ENCODE measurements around the gene SYNDIG1. TPM values are rescaled to one million over a fixed set of nuclear protein-coding genes. Genes with fewer than 3 reads are reported as not detected.

The SYNDIG1 gene
- total RNA-seq, 1 experiment from 2014 or later, result 5.4 TPM

- no peak for DNase-seq
- Mint-ChIP-seq H3K4me3 (no peak overlapping the region), H3K27me3 (ENCODE audit: low read depth) (peaks cover 2% of the 10 kb centered on the region), H3K36me3 (ENCODE audit: insufficient read depth in 1 of 3, low read depth in 3 of 3) (no peaks in the 10 kb centered on the region), H3K4me1 (peaks cover 7 to 16% of the 10 kb centered on the region in 2 experiments), H3K9me3 (no peaks in the 10 kb centered on the region), H3K27ac (no peak overlapping the region)
- H2BK120ac ChIP-seq (ENCODE audit: low read depth, low read length, poor library complexity, severe bottlenecking), result no peak overlapping the region
- TF ChIP-seq CTCF (conservative IDR thresholded peaks at IDR 0.05), result no peak
- H4K5ac ChIP-seq (ENCODE audit: insufficient read length, low read depth, low read length), result no peak overlapping the region
- no peak overlapping the region for H3K27ac ChIP-seq (ENCODE audit: insufficient read length, low read depth, low read length)
- H2BK15ac ChIP-seq (ENCODE audit: low read depth, low read length), result no peak overlapping the region
- no peak overlapping the region for H2BK12ac ChIP-seq (ENCODE audit: insufficient read length, low read depth, low read length)
- H3K18ac ChIP-seq (ENCODE audit: insufficient read length, low read depth, low read length), result no peak overlapping the region
- H3K27me3 ChIP-seq (ENCODE audit: insufficient read depth, low read length), result no peaks in the 10 kb centered on the region
- no peaks in the 10 kb centered on the region for H4K20me1 ChIP-seq (ENCODE audit: control insufficient read depth, insufficient read depth, insufficient read length)
- H3K23ac ChIP-seq (ENCODE audit: insufficient read length, low read depth, low read length), result no peak overlapping the region
- no peak overlapping the region for H2BK5ac ChIP-seq (ENCODE audit: insufficient read length, low read length)
- H3K23me2 ChIP-seq (ENCODE audit: insufficient read length, low read depth, low read length, poor library complexity, severe bottlenecking), result peaks cover 6% of the 10 kb centered on the region
- no peaks in the 10 kb centered on the region for H3K4me1 ChIP-seq (ENCODE audit: insufficient read depth, low read length)
- no peak overlapping the region for H2AK5ac ChIP-seq (ENCODE audit: insufficient read length, low read length)
- H3K79me1 ChIP-seq (ENCODE audit: insufficient read depth, low read depth, low read length, poor library complexity, severe bottlenecking), result no peaks in the 10 kb centered on the region
- no peaks in the 10 kb centered on the region for H3K9me3 ChIP-seq (ENCODE audit: control insufficient read depth, low read depth, low read length)
- H3K56ac ChIP-seq (ENCODE audit: insufficient read length, low read depth, low read length), result no peak overlapping the region
- no CpG with 5 or more reads among the region's 2 CpGs for WGBS (ENCODE audit: extremely low coverage, insufficient read length, low lambda C conversion rate)
- H3K14ac ChIP-seq (ENCODE audit: insufficient read depth, low read length), result no peak overlapping the region
- H3K79me2 ChIP-seq (ENCODE audit: insufficient read depth, low read length), result no peaks in the 10 kb centered on the region
- no peak overlapping the region for H3K9ac ChIP-seq (ENCODE audit: extremely low read depth, insufficient read length, low read length)
- H4K91ac ChIP-seq (ENCODE audit: insufficient read length, low read depth, low read length), result no peak overlapping the region
- H4K8ac ChIP-seq (replicated peaks; ENCODE audit: insufficient read length, low read depth, low read length), result no peak overlapping the region
- no peak overlapping the region for H2AFZ ChIP-seq (ENCODE audit: low read length)
- H3T11ph ChIP-seq (ENCODE audit: low read length), result no peak overlapping the region
- no peak overlapping the region for H3K4me2 ChIP-seq (ENCODE audit: insufficient read depth, insufficient read length, low read length)
- no peak overlapping the region for H3K4ac ChIP-seq (ENCODE audit: low read depth, low read length)
- no peak overlapping the region for H2BK20ac ChIP-seq (ENCODE audit: low read depth, low read length, poor library complexity, severe bottlenecking)
Measured at GRCh38 chr20:24436160-24436559, 33.3 kb upstream of the SYNDIG1 start.
